COLO668 (cell line): ENCODE measurements around the gene MIS12.

ENCODE experiments used
- DNase-seq: peaks from one replicate; lab custom pipeline; 2025; ENCODE audit not compliant: unreplicated experiment; lab: John Stamatoyannopoulos, UW

MIS12 gene

GRCh38 chr17:5532581-5532980 lies 46.2 kb downstream of the MIS12 start:
- no peak for DNase-seq

GRCh38 chr17:5533486-5534315 lies 47.3 kb downstream of the MIS12 start:
- DNase-seq: no peak

- no peak for DNase-seq
These were observed 49.1 kb downstream of the MIS12 start for GRCh38 chr17:5535436-5535835.

- DNase-seq: no peak
These were observed 50.7 kb downstream of the MIS12 start for GRCh38 chr17:5536866-5537650.

GRCh38 chr17:5539286-5539685 lies 52.9 kb downstream of the MIS12 start:
- no peak for DNase-seq

- DNase-seq: no peak
These were observed 54.0 kb downstream of the MIS12 start for GRCh38 chr17:5540321-5540720.
